Peyer's patch (tissue), 4 donors: Measurements from ENCODE around the gene PIGZ. TPM values are rescaled to one million over a fixed set of nuclear protein-coding genes. Genes with fewer than 3 reads are reported as not detected.

Experiments used
- DNase-seq, 3 donors: peaks; one replicate each; pipeline ENCODE4 v3.0.0-alpha.2; 2017 to 2019
- H3K27ac ChIP-seq, 4 donors: fragments of 200-600 bp; sonication (generic); one replicate each; pipeline ENCODE4 v1.5.1; 2016 to 2019
- H3K27me3 ChIP-seq, 2 donors: fragments of 200-600 bp; sonication (generic); one replicate each; pipeline ENCODE4 v1.5.1; 2019
- H3K36me3 ChIP-seq, 3 donors: fragments of 200-600 bp; sonication (generic); one replicate each; pipeline ENCODE4 v1.5.1; 2016 to 2019
- H3K4me1 ChIP-seq, 4 donors: fragments of 200-600 bp; sonication (generic); one replicate each; pipeline ENCODE4 v1.5.1; 2016 to 2019
- H3K4me3 ChIP-seq, 4 donors: fragments of 200-600 bp; sonication (generic); 1 replicate in 3 of 4; 2 replicates in 1 of 4; pipeline ENCODE4 v1.5.1; 2016 to 2019; ENCODE audit warnings: mild to moderate bottlenecking in 1 of 4
- H3K9me3 ChIP-seq, 4 donors: fragments of 200-600 bp; sonication (generic); one replicate each; pipeline ENCODE4 v1.5.1; 2016 to 2019; ENCODE audit warnings: mild to moderate bottlenecking in 1 of 4
- CTCF ChIP-seq, 6 experiments: fragments of 450-650 bp in 4 of 6; fragments of 200-600 bp in 2 of 6; sonication (generic) in 1 of 6; IDR thresholded peaks; one replicate each; pipeline ENCODE4 v1.5.1; 2017 to 2019; ENCODE audit warnings: antibody characterized with exemption in 6 of 6, mild to moderate bottlenecking in 3 of 6, moderate library complexity in 1 of 6
- POLR2A ChIP-seq, 2 donors: fragments of 450-650 bp; IDR thresholded peaks; one replicate each; pipeline ENCODE4 v1.5.1; 2017; ENCODE audit warnings: antibody characterized with exemption in 2 of 2, mild to moderate bottlenecking in 2 of 2, moderate library complexity in 2 of 2
- total RNA-seq, 4 donors: library from RNA; depleted of rRNA; stranded (reverse); fragments of >200 nt; gene quantifications; one replicate each; pipeline ENCODE4 v1.1.0, GENCODE V29; 2016

PIGZ gene
- total RNA-seq, 4 donors from 2014 or later = 5.0 to 212 (median 44.5) TPM

GRCh38 chr3:196967412-196968232 lies 1.0 kb downstream of the PIGZ start:
- H3K9me3 ChIP-seq = no peaks in the 10 kb centered on the region
- H3K36me3 ChIP-seq = peaks cover 0 to 25% (median 0%) of the 10 kb centered on the region in 3 donors
- peak in 1 of 3 donors; percentile 42 for DNase-seq
- TF ChIP-seq POLR2A (IDR thresholded peaks at IDR 0.05) (no peak), CTCF (IDR thresholded peaks at IDR 0.05) (no peak)
- peaks cover 0 to 27% (median 5%) of the 10 kb centered on the region in 4 donors for H3K4me1 ChIP-seq
- no peaks in the 10 kb centered on the region for H3K27me3 ChIP-seq
- H3K4me3 ChIP-seq = peak overlapping the region in 3 of 4 donors; percentile 83 to 92 (median 86)
- H3K27ac ChIP-seq = no peak overlapping the region

- TF ChIP-seq CTCF (IDR thresholded peaks at IDR 0.05) (no peak), POLR2A (IDR thresholded peaks at IDR 0.05) (no peak)
- H3K27me3 ChIP-seq = no peaks in the 10 kb centered on the region
- H3K4me1 ChIP-seq = peaks cover 0 to 27% (median 5%) of the 10 kb centered on the region in 4 donors
- peak overlapping the region in 1 of 4 donors; percentile 83 for H3K4me3 ChIP-seq
- peaks cover 0 to 25% (median 0%) of the 10 kb centered on the region in 3 donors for H3K36me3 ChIP-seq
- H3K9me3 ChIP-seq = no peaks in the 10 kb centered on the region
- H3K27ac ChIP-seq = no peak overlapping the region
- peak in 1 of 3 donors; percentile 43 for DNase-seq
Measured at GRCh38 chr3:196966526-196967401, 1.9 kb downstream of the PIGZ start.

- peak in 1 of 3 donors; percentile 24 for DNase-seq
- Histone ChIP-seq H3K9me3 (no peaks in the 10 kb centered on the region), H3K4me1 (peaks cover 0 to 36% (median 5%) of the 10 kb centered on the region in 4 donors), H3K36me3 (peaks cover 0 to 25% (median 0%) of the 10 kb centered on the region in 3 donors), H3K27me3 (no peaks in the 10 kb centered on the region), H3K4me3 (no peak overlapping the region), H3K27ac (no peak overlapping the region)
- TF ChIP-seq POLR2A (IDR thresholded peaks at IDR 0.05) (no peak), CTCF (IDR thresholded peaks at IDR 0.05) (no peak)
Measured at GRCh38 chr3:196965804-196966173, 2.8 kb downstream of the PIGZ start.

GRCh38 chr3:196965112-196965803 lies 3.4 kb downstream of the PIGZ start:
- DNase-seq = peak in 1 of 3 donors; percentile 15
- Histone ChIP-seq H3K9me3 (no peaks in the 10 kb centered on the region), H3K4me1 (peaks cover 0 to 35% (median 5%) of the 10 kb centered on the region in 4 donors), H3K27me3 (no peaks in the 10 kb centered on the region), H3K27ac (no peak overlapping the region), H3K36me3 (peaks cover 0 to 25% (median 0%) of the 10 kb centered on the region in 3 donors), H3K4me3 (no peak overlapping the region)
- TF ChIP-seq POLR2A (IDR thresholded peaks at IDR 0.05) = no peak
- no peak for TF ChIP-seq CTCF (IDR thresholded peaks at IDR 0.05)

- H3K36me3 ChIP-seq = peaks cover 0 to 25% (median 0%) of the 10 kb centered on the region in 3 donors
- DNase-seq = peak in 1 of 3 donors; percentile 23
- H3K27me3 ChIP-seq = no peaks in the 10 kb centered on the region
- no peak overlapping the region for H3K4me3 ChIP-seq
- H3K4me1 ChIP-seq = peaks cover 0 to 32% (median 4%) of the 10 kb centered on the region in 4 donors
- TF ChIP-seq CTCF (IDR thresholded peaks at IDR 0.05) = no peak
- TF ChIP-seq POLR2A (IDR thresholded peaks at IDR 0.05) = no peak
- peak overlapping the region in 1 of 4 donors; percentile 42 for H3K27ac ChIP-seq
- H3K9me3 ChIP-seq = no peaks in the 10 kb centered on the region
Measured at GRCh38 chr3:196963631-196963953, 5.0 kb downstream of the PIGZ start.
